DOHH2 (cell line): ENCODE measurements around the gene GJA5.

Experiments used
- CTCF ChIP-seq: fragments of 200-600 bp; sonication (generic); IDR thresholded peaks from one replicate; pipeline ENCODE4 v1.5.1; 2014; ENCODE audit warnings: antibody characterized with exemption, mild to moderate bottlenecking, low read depth, low read length; ENCODE audit not compliant: poor library complexity, severe bottlenecking
- EZH2phosphoT487 ChIP-seq: fragments of 200-600 bp; sonication (generic); IDR thresholded peaks from 2 replicates; pipeline ENCODE4 v1.6.1; 2017; ENCODE audit warnings: borderline replicate concordance, mild to moderate bottlenecking, antibody characterized with exemption, low read length, moderate library complexity, mixed read lengths

- TF ChIP-seq CTCF (no peak), EZH2phosphoT487 (no peak)
Measured at GRCh38 chr1:147736883-147737282, 23.5 kb downstream of the GJA5 start.
